H1 (cell line): ENCODE results near the gene F2RL2. TPM values are rescaled to one million over a fixed set of nuclear protein-coding genes. Genes with fewer than 3 reads are reported as not detected.

Experiments
- CTCF ChIA-PET: fragments of 300-600 bp; sonication (Branson Sonifier 250); formaldehyde crosslinking; loops from one replicate; lab custom pipeline; 2021; ENCODE audit not compliant: partially characterized antibody; lab: Charles Lee
- POLR2A ChIA-PET: fragments of 300-600 bp; sonication (Branson Sonifier 250); formaldehyde crosslinking; loops from one replicate; lab custom pipeline; 2021; ENCODE audit warnings: inconsistent platforms; ENCODE audit not compliant: partially characterized antibody; lab: Charles Lee
- DNase-seq, 2 experiments: peaks; one replicate each; pipeline versions ENCODE4 v3.0.0 to v3.0.0-alpha.2; 2010 to 2022; ENCODE audit warnings: low spot score in 2 of 2, low read depth in 1 of 2, mixed read lengths in 1 of 2
- FAIRE-seq: peaks from 2 replicates; lab custom pipeline; 2011; peaks lifted over from hg19 to GRCh38; lab: Jason Lieb, UNC
- H2AFZ ChIP-seq: 2 replicates; pipeline ENCODE4 v1.8.1; 2012; ENCODE audit warnings: low read length, inconsistent platforms
- H2AK5ac ChIP-seq: 2 replicates; pipeline ENCODE4 v1.6.1; 2013; ENCODE audit warnings: low read depth, low read length
- H2BK120ac ChIP-seq: replicated peaks from 2 replicates; pipeline ENCODE3; 2013; ENCODE audit warnings: low read depth, low read length, inconsistent platforms
- H2BK12ac ChIP-seq: 2 replicates; pipeline ENCODE4 v1.6.1; 2013; ENCODE audit warnings: low read depth, low read length
- H2BK15ac ChIP-seq: 2 replicates; pipeline ENCODE4 v1.6.1; 2013; ENCODE audit warnings: low read length
- H2BK20ac ChIP-seq: 2 replicates; pipeline ENCODE4 v1.6.1; 2013; ENCODE audit warnings: low read length
- H2BK5ac ChIP-seq: 2 replicates; pipeline ENCODE4 v1.6.1; 2013; ENCODE audit warnings: low read depth, low read length
- H3K14ac ChIP-seq: 2 replicates; pipeline ENCODE4 v1.6.1; 2013; ENCODE audit warnings: inconsistent platforms; ENCODE audit not compliant: insufficient read length
- H3K18ac ChIP-seq: 2 replicates; pipeline ENCODE4 v1.6.1; 2013; ENCODE audit warnings: low read length; ENCODE audit errors: extremely low read depth
- H3K23ac ChIP-seq: 2 replicates; pipeline ENCODE4 v1.6.1; 2013; ENCODE audit warnings: inconsistent platforms; ENCODE audit not compliant: insufficient read length
- H3K23me2 ChIP-seq: 2 replicates; pipeline ENCODE4 v1.6.1; 2013; ENCODE audit warnings: low read depth, low read length
- H3K27ac ChIP-seq: 2 replicates; pipeline ENCODE4 v1.6.1; 2011; ENCODE audit warnings: low read depth, low read length, inconsistent platforms
- H3K27me3 ChIP-seq, 4 experiments: replicated peaks in 1 of 4; 1 replicate in 1 of 4; 2 replicates in 3 of 4; pipeline versions ENCODE4 v1.6.1 to v1.8.1; 2011 to 2013; ENCODE audit warnings: low read length in 3 of 4, mild to moderate bottlenecking in 3 of 4, inconsistent platforms in 2 of 4, mixed read lengths in 2 of 4, moderate library complexity in 1 of 4; ENCODE audit not compliant: control insufficient read depth in 3 of 4, insufficient read depth in 3 of 4; ENCODE audit errors: extremely low read depth in 1 of 4
- H3K36me3 ChIP-seq, 4 experiments: 2 replicates each; pipeline versions ENCODE4 v1.6.1 to v1.8.1; 2011 to 2013; ENCODE audit warnings: mild to moderate bottlenecking in 4 of 4, low read length in 3 of 4, moderate library complexity in 2 of 4, control low read depth in 1 of 4, inconsistent platforms in 1 of 4; ENCODE audit not compliant: insufficient read depth in 4 of 4, control insufficient read depth in 2 of 4
- H3K4ac ChIP-seq: replicated peaks from 2 replicates; pipeline ENCODE3; 2013; ENCODE audit warnings: low read length, low read depth, mixed read lengths, inconsistent platforms; ENCODE audit not compliant: insufficient read length
- H3K4me1 ChIP-seq, 4 experiments: replicated peaks in 1 of 4; 1 replicate in 1 of 4; 2 replicates in 3 of 4; pipeline versions ENCODE4 v1.6.1 to v1.8.1; 2011 to 2013; ENCODE audit warnings: low read length in 3 of 4, inconsistent platforms in 2 of 4, mixed read lengths in 1 of 4; ENCODE audit not compliant: insufficient read depth in 4 of 4, control insufficient read depth in 3 of 4
- H3K4me2 ChIP-seq, 2 experiments: 2 replicates each; pipeline versions ENCODE4 v1.6.1 to v1.8.1; 2011 to 2013; ENCODE audit warnings: low read depth in 2 of 2, low read length in 2 of 2, control low read depth in 1 of 2, inconsistent platforms in 1 of 2, mild to moderate bottlenecking in 1 of 2; ENCODE audit not compliant: insufficient read depth in 1 of 2
- H3K4me3 ChIP-seq, 4 experiments: fragments of 200-600, 300-600 bp in 1 of 4; sonication (generic), shearing (Covaris generic), sonication (Bioruptor Twin) in 1 of 4; 2 replicates each; pipeline versions ENCODE4 v1.5.1 to v1.8.1; 2011 to 2016; ENCODE audit warnings: low read length in 4 of 4, low read depth in 3 of 4, control low read depth in 2 of 4, inconsistent platforms in 2 of 4, mild to moderate bottlenecking in 2 of 4, mixed read lengths in 1 of 4, moderate library complexity in 1 of 4; ENCODE audit not compliant: insufficient read depth in 2 of 4; ENCODE audit errors: extremely low read depth in 1 of 4
- H3K56ac ChIP-seq: replicated peaks from 2 replicates; pipeline ENCODE3; 2013; ENCODE audit warnings: low read depth, mild to moderate bottlenecking, mixed read lengths, low read length, inconsistent platforms; ENCODE audit not compliant: insufficient read length
- H3K79me1 ChIP-seq: 2 replicates; pipeline ENCODE4 v1.6.1; 2013; ENCODE audit warnings: low read depth, low read length, control low read depth
- H3K79me2 ChIP-seq, 2 experiments: 2 replicates each; pipeline versions ENCODE4 v1.6.1 to v1.8.1; 2012 to 2013; ENCODE audit warnings: low read length in 2 of 2, mild to moderate bottlenecking in 2 of 2, inconsistent platforms in 1 of 2; ENCODE audit not compliant: insufficient read depth in 2 of 2, control insufficient read depth in 1 of 2
- H3K9ac ChIP-seq, 4 experiments: replicated peaks in 1 of 4; 1 replicate in 1 of 4; 2 replicates in 3 of 4; pipeline versions ENCODE4 v1.6.1 to v1.8.1; 2011 to 2013; ENCODE audit warnings: low read depth in 3 of 4, low read length in 3 of 4, control low read depth in 2 of 4, mild to moderate bottlenecking in 2 of 4, moderate library complexity in 2 of 4, inconsistent platforms in 1 of 4; ENCODE audit errors: extremely low read depth in 1 of 4
- H3K9me3 ChIP-seq, 2 experiments: 2 replicates each; pipeline versions ENCODE4 v1.6.1 to v1.8.1; 2012 to 2013; ENCODE audit warnings: mild to moderate bottlenecking in 2 of 2, moderate library complexity in 2 of 2, control low read depth in 1 of 2, inconsistent platforms in 1 of 2, low read depth in 1 of 2, low read length in 1 of 2, mixed read lengths in 1 of 2; ENCODE audit not compliant: insufficient read depth in 2 of 2
- H4K20me1 ChIP-seq, 2 experiments: replicated peaks in 1 of 2; 2 replicates each; pipeline versions ENCODE3 to v1.8.1; 2011 to 2013; ENCODE audit warnings: inconsistent platforms in 2 of 2, low read length in 2 of 2, mild to moderate bottlenecking in 1 of 2; ENCODE audit not compliant: insufficient read depth in 2 of 2, control insufficient read depth in 1 of 2
- H4K5ac ChIP-seq: 2 replicates; pipeline ENCODE4 v1.6.1; 2013; ENCODE audit warnings: low read length, low read depth, mixed read lengths, inconsistent platforms; ENCODE audit not compliant: insufficient read length
- H4K8ac ChIP-seq: 2 replicates; pipeline ENCODE4 v1.8.0; 2013; ENCODE audit warnings: mild to moderate bottlenecking, moderate library complexity, low read length, inconsistent platforms; ENCODE audit not compliant: insufficient read depth; ENCODE audit errors: extremely low read depth
- H4K91ac ChIP-seq: replicated peaks from 2 replicates; pipeline ENCODE3; 2013; ENCODE audit warnings: low read length, mixed read lengths, inconsistent platforms; ENCODE audit not compliant: insufficient read length
- CREB1 ChIP-seq: IDR thresholded peaks from 2 replicates; pipeline ENCODE4 v1.6.1; 2012; ENCODE audit warnings: inconsistent platforms
- NANOG ChIP-seq: IDR thresholded peaks from 2 replicates; pipeline ENCODE4 v1.6.1; 2011; ENCODE audit warnings: low read length, low read depth, mild to moderate bottlenecking, inconsistent platforms; ENCODE audit not compliant: insufficient read depth, poor library complexity, severe bottlenecking
- NRF1 ChIP-seq: IDR thresholded peaks from 2 replicates; pipeline ENCODE4 v1.6.1; 2011; ENCODE audit warnings: mild to moderate bottlenecking, low read depth, low read length, improper control_type of control experiment
- RFX5 ChIP-seq: IDR thresholded peaks from 2 replicates; pipeline ENCODE4 v1.6.1; 2011; ENCODE audit warnings: low read depth, low read length, improper control_type of control experiment, borderline replicate concordance
- SIN3A ChIP-seq, 2 experiments: IDR thresholded peaks in 1 of 2; conservative IDR thresholded peaks in 1 of 2; 2 replicates each; pipeline ENCODE4 v1.6.1; 2011 to 2012; ENCODE audit warnings: low read length in 2 of 2, improper control_type of control experiment in 1 of 2, low read depth in 1 of 2, mild to moderate bottlenecking in 1 of 2
- SRF ChIP-seq: IDR thresholded peaks from 2 replicates; pipeline ENCODE4 v1.6.1; 2011; ENCODE audit warnings: mild to moderate bottlenecking, low read depth, low read length, moderate library complexity
- TBP ChIP-seq: IDR thresholded peaks from 2 replicates; pipeline ENCODE4 v1.6.1; 2011; ENCODE audit warnings: low read depth, low read length, improper control_type of control experiment
- WGBS, 2 experiments: shearing (Covaris generic) in 1 of 2; methylation state at CpG; one replicate each; pipeline versions ENCODE4 v1.1.6 to v1.1.7; 2013 to 2015; ENCODE audit warnings: low lambda C conversion rate in 2 of 2, mixed read lengths in 2 of 2, inconsistent platforms in 1 of 2, low coverage in 1 of 2, missing lambda C conversion rate in 1 of 2; ENCODE audit not compliant: insufficient replicate concordance in 2 of 2, insufficient coverage in 1 of 2, insufficient read length in 1 of 2; ENCODE audit errors: extremely low coverage in 1 of 2, missing lambda C conversion rate in 1 of 2; 5-methylcytosine and 5-hydroxymethylcytosine counted together
- polyA plus RNA-seq, 7 experiments: library from polyadenylated mRNA; depleted of rRNA in 3 of 7; stranded (reverse) in 5 of 7; unstranded in 2 of 7; fragments of >200 nt in 5 of 7; fragments of 200-250 nt in 2 of 7; gene quantifications; 1 replicate in 5 of 7; 2 replicates in 1 of 7; 4 replicates in 1 of 7; pipeline versions ENCODE4 v1.2.1 to v1.2.3, GENCODE V29; 2011 to 2013; ENCODE audit warnings: missing spikeins in 2 of 7, mixed read lengths in 2 of 7
- total RNA-seq: library from RNA; stranded (reverse); fragmentation: NEBNext Ultra II Directional; extraction: Animal tissue kit (Norgen Biotek cat#: 25700); gene quantifications from 2 replicates; pipeline ENCODE4 v1.2.1, GENCODE V29; 2021

The F2RL2 gene
- total and polyA plus RNA-seq, 2 of the 8 experiments (the other 6 are each of a cell fraction or from before 2014, with no cell fraction given) = 0.03 to 0.07 TPM

- H4K8ac ChIP-seq = no peak overlapping the region
- no peak overlapping the region for H3K4me3 ChIP-seq
- H4K91ac ChIP-seq = no peak overlapping the region
- no peak overlapping the region for H3K9ac ChIP-seq
- no peak overlapping the region for H2AFZ ChIP-seq
- no peaks in the 10 kb centered on the region for H3K79me1 ChIP-seq
- H3K4me2 ChIP-seq = no peak overlapping the region
- peaks cover 0 to 1% (median 0%) of the 10 kb centered on the region in 4 experiments; a peak in 1 of 7 replicates for H3K27me3 ChIP-seq
- no peaks in the 10 kb centered on the region for H3K9me3 ChIP-seq
- H4K20me1 ChIP-seq = no peaks in the 10 kb centered on the region
- H3K23me2 ChIP-seq = no peaks in the 10 kb centered on the region
- H3K27ac ChIP-seq = no peak overlapping the region
- H3K36me3 ChIP-seq = no peaks in the 10 kb centered on the region
- H2BK12ac ChIP-seq = no peak overlapping the region
- no peak overlapping the region for H4K5ac ChIP-seq
- no peak overlapping the region for H3K4ac ChIP-seq
- H3K14ac ChIP-seq = no peak overlapping the region
- no peak overlapping the region for H3K56ac ChIP-seq
- ChIA-PET POLR2A (no interaction called here), CTCF (interaction anchor here (0.6 kb wide), 1 partner anchor 161 kb away, joined by 3 read pairs; no protein-coding TSS in a partner anchor)
- DNase-seq (no peak), FAIRE-seq (no peak)
- H3K18ac ChIP-seq = no peak overlapping the region
- H3K4me1 ChIP-seq = peaks cover 0 to 5% (median 3%) of the 10 kb centered on the region in 4 experiments; a peak in 4 of 7 replicates
- 72% methylated on average over 6 of the region's 7 CpGs; no CpG with 5 or more reads in 1 of the 2 experiments for WGBS, 2 experiments
- no peaks in the 10 kb centered on the region for H3K79me2 ChIP-seq
- H2BK120ac ChIP-seq = no peak overlapping the region
- no peak overlapping the region for H2BK20ac ChIP-seq
- no peak overlapping the region for H2BK5ac ChIP-seq
- no peak overlapping the region for H2BK15ac ChIP-seq
- no peak overlapping the region for H2AK5ac ChIP-seq
- no peak overlapping the region for H3K23ac ChIP-seq
- TF ChIP-seq RFX5 (no peak), SRF (no peak), CREB1 (no peak), SIN3A (conservative IDR thresholded peaks at IDR 0.05 in 1 of 2, IDR thresholded peaks at IDR 0.05 in 1 of 2; ENCODE audit: low read depth in 1 of 2, low read length in 2 of 2) (no peak), TBP (no peak), NANOG (no peak), NRF1 (no peak)
Observed at GRCh38 chr5:76579166-76579937, 43.9 kb downstream of the F2RL2 start.
